ENCODE data around the gene BARD1. TPM values are rescaled to one million over a fixed set of nuclear protein-coding genes. Genes with fewer than 3 reads are reported as not detected.
A peak's percentile ranks its signal among the peaks of the same experiment; 100 is the strongest.

Gene BARD1
- total and polyA plus RNA-seq, 2 experiments from 2014 or later: 7.7 to 11.8 TPM

DNA sequence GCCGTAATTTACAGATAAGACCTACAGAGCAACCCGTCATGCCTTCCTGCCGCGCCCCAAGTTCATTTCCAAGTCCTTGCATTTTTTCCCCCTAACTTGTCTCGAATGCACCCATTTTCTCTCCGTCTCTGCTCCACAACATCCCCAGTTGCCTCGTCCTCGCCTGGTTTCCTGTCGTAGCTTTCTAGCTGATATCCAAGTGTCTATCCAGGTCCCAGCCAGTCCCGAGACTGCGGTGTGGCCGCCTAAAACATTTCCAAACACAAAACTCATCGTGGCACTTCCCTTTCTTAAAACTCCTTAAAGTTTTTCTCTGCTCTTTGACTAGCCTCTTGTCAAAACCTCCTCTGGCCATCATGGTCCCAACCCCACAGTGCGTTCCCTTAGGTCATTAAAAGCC, 1.2 kb upstream of the BARD1 start:
- Histone ChIP-seq H3K9me3 (ENCODE audit: low read depth) (no peaks in the 10 kb centered on the region), H3K9me2 (ENCODE audit: insufficient read depth) (no peaks in the 10 kb centered on the region), H3K79me2 (ENCODE audit: insufficient read depth) (peaks cover 31% of the 10 kb centered on the region), H3F3A (ENCODE audit: insufficient read depth) (0 out of 2 replicates have a peak, but pooled peaks cover 7% of the 10 kb centered on the region), H3K27ac (peak overlapping the region; percentile 51; the same call in 1 of the 2 replicates), H3K27me3 (replicated peaks; ENCODE audit: insufficient read depth) (no peaks in the 10 kb centered on the region), H3K4me3 (peak overlapping the region; percentile 92), H3K4me1 (ENCODE audit: insufficient read depth) (peaks cover 12% of the 10 kb centered on the region), H3K9ac (peak overlapping the region; percentile 82), H3K36me3 (ENCODE audit: low read depth) (no peaks in the 10 kb centered on the region), H3K4me2 (ENCODE audit: unreplicated experiment) (peak overlapping the region; percentile 83), H4K20me1 (ENCODE audit: insufficient read depth) (no peaks in the 10 kb centered on the region), H2AFZ (peak overlapping the region; percentile 93)
- in situ Hi-C loops (cut with MboI): loop anchor here (25.0 kb wide), 1 partner anchor 1127 kb away; no protein-coding TSS in a partner anchor
- 21% methylated on average over 13 to 14 of the region's 14 CpGs for WGBS, 2 experiments (ENCODE audit: low coverage in 1 of 2, low lambda C conversion rate in 2 of 2, missing lambda C conversion rate in 2 of 2)
- TF ChIP-seq EZH2 (IDR thresholded peaks at IDR 0.05; ENCODE audit: insufficient read depth, poor library complexity, severe bottlenecking) (no peak), EZH2phosphoT487 (IDR thresholded peaks at IDR 0.05; ENCODE audit: insufficient read depth, low read depth) (no peak)
- peak; percentile 46 for DNase-seq

DNA sequence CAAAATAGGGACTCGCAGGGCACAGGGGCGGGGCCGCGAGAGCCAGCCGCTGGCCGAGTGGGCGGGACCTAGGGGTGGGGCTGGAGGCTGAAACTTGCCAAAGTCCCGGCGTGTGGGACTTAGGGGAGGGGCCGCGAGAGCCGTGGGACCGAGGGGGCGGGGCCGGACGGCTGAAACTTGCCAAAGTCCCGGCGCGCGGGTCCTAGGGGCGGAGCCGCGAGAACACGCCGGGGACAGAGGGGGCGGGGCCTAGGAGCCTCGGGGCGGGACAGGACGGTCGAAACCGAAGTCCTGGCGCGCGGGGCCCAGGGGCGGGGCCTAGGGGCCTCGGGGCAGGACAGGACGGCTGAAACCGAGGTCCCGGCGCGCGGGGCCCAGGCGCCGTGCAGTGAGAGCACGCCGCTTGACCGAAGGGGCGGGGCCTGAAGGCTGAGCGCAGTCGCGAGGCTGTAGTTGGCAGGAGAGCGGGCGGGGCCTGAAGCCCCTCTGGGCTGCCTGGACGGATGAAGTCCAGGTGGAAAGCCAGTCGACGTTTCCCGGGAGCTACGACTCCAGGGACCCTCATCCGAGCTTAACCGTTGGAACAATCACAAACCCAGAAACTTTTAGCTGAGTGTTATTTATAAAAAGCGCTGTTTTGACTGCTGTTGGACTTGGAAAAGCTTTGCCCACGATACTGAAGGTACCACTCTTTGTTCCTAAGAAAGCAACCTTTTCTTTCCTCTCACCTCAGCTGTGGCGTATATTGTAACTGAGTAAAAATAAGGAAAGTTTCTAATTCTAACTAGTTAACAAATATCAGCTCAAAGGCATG, 475 bp upstream of the BARD1 start:
- peak overlapping the region; percentile 83 for H3K4me2 ChIP-seq (ENCODE audit: unreplicated experiment)
- DNase-seq: peak; percentile 99
- H3K9me2 ChIP-seq (ENCODE audit: insufficient read depth): no peaks in the 10 kb centered on the region
- H2AFZ ChIP-seq: peak overlapping the region; percentile 96
- H4K20me1 ChIP-seq (ENCODE audit: insufficient read depth): no peaks in the 10 kb centered on the region
- no peaks in the 10 kb centered on the region for H3K9me3 ChIP-seq (ENCODE audit: low read depth)
- H3K27me3 ChIP-seq (replicated peaks; ENCODE audit: insufficient read depth): no peaks in the 10 kb centered on the region
- TF ChIP-seq EZH2 (IDR thresholded peaks at IDR 0.05; ENCODE audit: insufficient read depth, poor library complexity, severe bottlenecking) (no peak), EZH2phosphoT487 (IDR thresholded peaks at IDR 0.05; ENCODE audit: insufficient read depth, low read depth) (no peak)
- peak overlapping the region; percentile 84 for H3K9ac ChIP-seq
- peaks cover 38% of the 10 kb centered on the region for H3K79me2 ChIP-seq (ENCODE audit: insufficient read depth)
- peak overlapping the region; percentile 51 for H3K27ac ChIP-seq
- H3K4me1 ChIP-seq (ENCODE audit: insufficient read depth): peaks cover 12% of the 10 kb centered on the region
- H3K4me3 ChIP-seq: peak overlapping the region; percentile 92
- 0 out of 2 replicates have a peak, but pooled peaks cover 7% of the 10 kb centered on the region for H3F3A ChIP-seq (ENCODE audit: insufficient read depth)
- WGBS, 2 experiments (ENCODE audit: low coverage in 1 of 2, low lambda C conversion rate in 2 of 2, missing lambda C conversion rate in 2 of 2): 1 to 2% methylated on average over 17 to 62 of the region's 63 CpGs
- in situ Hi-C loops (cut with MboI): loop anchor here (25.0 kb wide), 1 partner anchor 1127 kb away; no protein-coding TSS in a partner anchor
- H3K36me3 ChIP-seq (ENCODE audit: low read depth): no peaks in the 10 kb centered on the region

DNA sequence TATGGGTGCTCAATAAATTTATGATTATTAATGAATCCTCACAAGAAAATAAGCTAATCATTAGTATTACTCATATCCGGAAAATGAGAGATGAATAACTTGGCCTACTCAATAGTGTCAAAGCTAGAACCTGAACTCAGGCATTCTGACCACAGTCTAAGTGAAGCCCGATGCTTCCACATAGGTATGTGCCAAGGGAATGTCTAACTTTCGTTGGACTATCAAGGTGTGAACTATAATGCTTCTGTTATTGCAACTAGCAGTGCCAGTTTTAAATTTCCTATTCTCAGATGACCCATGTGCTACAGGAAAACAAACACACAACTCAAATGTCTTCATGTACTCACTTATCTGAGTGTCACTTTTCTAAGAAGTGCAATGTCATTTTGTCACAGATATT, 1.8 kb downstream of the BARD1 start:
- peaks cover 61% of the 10 kb centered on the region for H3K79me2 ChIP-seq (ENCODE audit: insufficient read depth)

DNA sequence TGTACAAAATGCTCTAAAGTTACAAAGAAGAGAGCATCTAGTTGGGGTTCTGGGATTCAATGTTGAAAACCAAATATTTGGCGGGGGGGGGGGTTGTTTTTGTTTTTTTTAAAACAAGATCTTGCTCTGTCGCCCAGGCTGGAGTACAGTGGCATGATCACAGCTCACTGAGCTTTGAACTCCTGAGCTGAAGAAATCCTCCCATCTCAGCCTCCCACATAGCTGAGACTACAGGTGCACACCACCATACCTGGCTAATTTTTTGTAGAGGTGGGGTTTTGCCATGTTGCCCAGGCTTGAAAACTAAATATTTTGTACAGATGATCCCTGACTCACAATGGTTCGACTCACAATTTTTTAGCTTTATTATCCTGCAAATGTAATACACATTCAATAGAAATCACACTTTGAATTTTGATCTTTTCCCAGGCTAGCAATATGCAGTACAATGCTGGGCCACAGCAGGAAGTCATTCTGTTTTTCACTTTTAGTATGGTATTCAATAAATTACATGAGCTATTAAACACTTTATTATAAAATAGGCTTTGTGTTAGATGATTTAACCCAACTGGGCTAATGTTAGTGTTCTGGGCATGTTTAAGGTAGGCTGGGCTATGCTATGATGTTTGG, 7.6 kb downstream of the BARD1 start:
- Histone ChIP-seq H3K4me2 (ENCODE audit: unreplicated experiment) (no peak overlapping the region), H3K4me1 (ENCODE audit: insufficient read depth) (peaks cover 4% of the 10 kb centered on the region), H3K36me3 (ENCODE audit: low read depth) (no peaks in the 10 kb centered on the region), H3K9ac (no peak overlapping the region), H3K4me3 (no peak overlapping the region), H3K9me2 (ENCODE audit: insufficient read depth) (no peaks in the 10 kb centered on the region), H3K9me3 (ENCODE audit: low read depth) (no peaks in the 10 kb centered on the region), H3K79me2 (ENCODE audit: insufficient read depth) (peaks cover 99% of the 10 kb centered on the region), H3K27me3 (replicated peaks; ENCODE audit: insufficient read depth) (no peaks in the 10 kb centered on the region), H3K27ac (no peak overlapping the region), H3F3A (ENCODE audit: insufficient read depth) (no peaks in the 10 kb centered on the region), H2AFZ (no peak overlapping the region), H4K20me1 (ENCODE audit: insufficient read depth) (no peaks in the 10 kb centered on the region)
- TF ChIP-seq EZH2phosphoT487 (IDR thresholded peaks at IDR 0.05; ENCODE audit: insufficient read depth, low read depth): no peak
- TF ChIP-seq EZH2 (IDR thresholded peaks at IDR 0.05; ENCODE audit: insufficient read depth, poor library complexity, severe bottlenecking): no peak
- WGBS, 2 experiments (ENCODE audit: low coverage in 1 of 2, low lambda C conversion rate in 2 of 2, missing lambda C conversion rate in 2 of 2): 78 to 82% methylated on average over 3 of the region's 3 CpGs
- in situ Hi-C loops (cut with MboI): loop anchor here (25.0 kb wide), 1 partner anchor 1135 kb away; no protein-coding TSS in a partner anchor
- DNase-seq: no peak

More for the DNA sequence above, 1.8 kb downstream of the BARD1 start:
- Histone ChIP-seq H3K27ac (peak overlapping the region; percentile 72), H3K27me3 (replicated peaks; ENCODE audit: insufficient read depth) (no peaks in the 10 kb centered on the region), H2AFZ (peak overlapping the region; percentile 96), H3F3A (ENCODE audit: insufficient read depth) (0 out of 2 replicates have a peak, but pooled peaks cover 7% of the 10 kb centered on the region), H3K4me1 (ENCODE audit: insufficient read depth) (peaks cover 12% of the 10 kb centered on the region), H3K4me2 (ENCODE audit: unreplicated experiment) (peak overlapping the region; percentile 98), H3K9me3 (ENCODE audit: low read depth) (no peaks in the 10 kb centered on the region), H3K36me3 (ENCODE audit: low read depth) (no peaks in the 10 kb centered on the region), H4K20me1 (ENCODE audit: insufficient read depth) (no peaks in the 10 kb centered on the region), H3K9me2 (ENCODE audit: insufficient read depth) (no peaks in the 10 kb centered on the region), H3K9ac (peak overlapping the region; percentile 84), H3K4me3 (peak overlapping the region; percentile 92)
- 1 to 3% methylated on average over 3 of the region's 3 CpGs for WGBS, 2 experiments (ENCODE audit: low coverage in 1 of 2, low lambda C conversion rate in 2 of 2, missing lambda C conversion rate in 2 of 2)
- in situ Hi-C loops (cut with MboI): loop anchor here (25.0 kb wide), 1 partner anchor 1130 kb away; no protein-coding TSS in a partner anchor
- TF ChIP-seq EZH2phosphoT487 (IDR thresholded peaks at IDR 0.05; ENCODE audit: insufficient read depth, low read depth) (no peak), EZH2 (IDR thresholded peaks at IDR 0.05; ENCODE audit: insufficient read depth, poor library complexity, severe bottlenecking) (no peak)
- peak; percentile 38 for DNase-seq
